SK-N-SH (cell line): ENCODE measurements around the gene BMP4.

Source experiments
- CTCF ChIP-seq: fragments of 200-600 bp; sonication (generic); IDR thresholded peaks from 2 replicates; pipeline ENCODE4 v1.6.1; 2017; ENCODE audit warnings: antibody characterized with exemption, mild to moderate bottlenecking, moderate library complexity
- EP300 ChIP-seq, 2 experiments: IDR thresholded peaks; 2 replicates each; pipeline versions ENCODE4 v1.4.0 to v1.6.1; 2012; ENCODE audit warnings: borderline replicate concordance in 1 of 2, low read depth in 1 of 2, low read length in 1 of 2
- POLR2AphosphoS5 ChIP-seq: IDR thresholded peaks from 2 replicates; pipeline ENCODE4 v1.6.1; 2012; ENCODE audit warnings: low read depth, low read length
- RFX5 ChIP-seq: IDR thresholded peaks from 2 replicates; pipeline ENCODE4 v1.6.1; 2012; ENCODE audit warnings: mild to moderate bottlenecking, improper control_type of control experiment, low read length

- TF ChIP-seq CTCF: no peak
- no peak for TF ChIP-seq POLR2AphosphoS5
- no peak for TF ChIP-seq EP300 (IDR thresholded peaks at IDR 0.05; ENCODE audit: borderline replicate concordance in 1 of 2, low read depth in 1 of 2, low read length in 1 of 2)
- no peak for TF ChIP-seq RFX5
Observed at GRCh38 chr14:53978194-53978593, 21.6 kb upstream of the BMP4 start.
